HG03558 (cell line): ENCODE results near the gene GAREM1.
"Not testable (repeated sequence)": the region's sequence is repeated elsewhere in the genome, so short reads cannot be mapped to it uniquely, and the experiment has no call there.

ENCODE experiments used
- ATAC-seq: cut with Tn5 transposase; IDR thresholded peaks from one replicate; pipeline ENCODE4 v1.9.1; 2021; ENCODE audit warnings: moderate number of reproducible peaks; ENCODE audit not compliant: unreplicated experiment; ENCODE audit errors: extremely low read depth

GAREM1 gene

GRCh38 chr18:32299484-32299883 lies 171.2 kb downstream of the GAREM1 start:
- no peak for ATAC-seq

GRCh38 chr18:32298171-32298667 lies 172.5 kb downstream of the GAREM1 start:
- ATAC-seq: no peak

- ATAC-seq: no peak
Measured at GRCh38 chr18:32297579-32298170, 173.0 kb downstream of the GAREM1 start.

- ATAC-seq: no peak
Measured at GRCh38 chr18:32296851-32297250, 173.8 kb downstream of the GAREM1 start.

GRCh38 chr18:32295604-32296003 lies 175.1 kb downstream of the GAREM1 start:
- ATAC-seq: no peak

- no peak for ATAC-seq
Measured at GRCh38 chr18:32293107-32293506, 177.6 kb downstream of the GAREM1 start.

- ATAC-seq: not testable (repeated sequence)
Measured at GRCh38 chr18:32291623-32292022, 179.1 kb downstream of the GAREM1 start.

GRCh38 chr18:32290810-32291209 lies 179.9 kb downstream of the GAREM1 start:
- no peak for ATAC-seq

- ATAC-seq: peak; percentile 94
Measured at GRCh38 chr18:32289483-32290075, 181.1 kb downstream of the GAREM1 start.

GRCh38 chr18:32287873-32288272 lies 182.8 kb downstream of the GAREM1 start:
- no peak for ATAC-seq

- no peak for ATAC-seq
Measured at GRCh38 chr18:32287249-32287648, 183.4 kb downstream of the GAREM1 start.

GRCh38 chr18:32286749-32287148 lies 183.9 kb downstream of the GAREM1 start:
- no peak for ATAC-seq

- no peak for ATAC-seq
Measured at GRCh38 chr18:32284284-32284683, 186.4 kb downstream of the GAREM1 start.

- no peak for ATAC-seq
Measured at GRCh38 chr18:32280911-32281310, 189.8 kb downstream of the GAREM1 start.

- ATAC-seq: no peak
Measured at GRCh38 chr18:32280188-32280783, 190.4 kb downstream of the GAREM1 start.

- no peak for ATAC-seq
Measured at GRCh38 chr18:32278177-32278799, 192.4 kb downstream of the GAREM1 start.

- ATAC-seq: no peak
Measured at GRCh38 chr18:32277549-32277948, 193.1 kb downstream of the GAREM1 start.

GRCh38 chr18:32276906-32277305 lies 193.8 kb downstream of the GAREM1 start:
- ATAC-seq: no peak

- no peak for ATAC-seq
Measured at GRCh38 chr18:32276256-32276655, 194.4 kb downstream of the GAREM1 start.

- no peak for ATAC-seq
Measured at GRCh38 chr18:32275221-32275620, 195.5 kb downstream of the GAREM1 start.

GRCh38 chr18:32274307-32274706 lies 196.4 kb downstream of the GAREM1 start:
- ATAC-seq: no peak
